Activated CD4-positive, alpha-beta memory T cell treated with anti-CD3 and anti-CD28 coated beads for 36 hours (primary cell): ENCODE data around the gene GLOD4. TPM values are rescaled to one million over a fixed set of nuclear protein-coding genes. Genes with fewer than 3 reads are reported as not detected.
"Not testable (repeated sequence)": the region's sequence is repeated elsewhere in the genome, so short reads cannot be mapped to it uniquely, and the experiment has no call there.

Experiments used
- CTCF ChIA-PET: fragments of 350-600 bp; sonication (Branson Sonifier 250); formaldehyde crosslinking; loops from one replicate; lab custom pipeline; 2021; ENCODE audit warnings: antibody characterized with exemption, inconsistent platforms; lab: Charles Lee
- POLR2A ChIA-PET: fragments of 350-600 bp; sonication (Branson Sonifier 250); formaldehyde crosslinking; loops from one replicate; lab custom pipeline; 2021; ENCODE audit warnings: antibody characterized with exemption; lab: Charles Lee
- DNase-seq: peaks from one replicate; pipeline ENCODE4 v3.0.0-alpha.2; 2020
- H3K27ac Mint-ChIP-seq: one replicate; pipeline ENCODE4 v1.8.0; 2021; ENCODE audit warnings: mixed read lengths
- H3K27me3 Mint-ChIP-seq: one replicate; pipeline ENCODE4 v1.8.0; 2021; ENCODE audit warnings: mixed read lengths
- H3K36me3 Mint-ChIP-seq: one replicate; pipeline ENCODE4 v1.8.0; 2021; ENCODE audit warnings: mixed read lengths
- H3K4me1 Mint-ChIP-seq: one replicate; pipeline ENCODE4 v1.8.0; 2021; ENCODE audit warnings: low read depth, mixed read lengths
- H3K4me3 Mint-ChIP-seq: one replicate; pipeline ENCODE4 v1.8.0; 2021; ENCODE audit warnings: mild to moderate bottlenecking, mixed read lengths
- H3K9me3 Mint-ChIP-seq: one replicate; pipeline ENCODE4 v1.8.0; 2021; ENCODE audit warnings: mixed read lengths
- intact Hi-C: fragments of 100-400 bp; cut with micrococcal nuclease; formaldehyde crosslinking; loops from one replicate; pipeline ENCODE4 v1.15.1; 2023
- total RNA-seq, 2 experiments: library from RNA; stranded (reverse); gene quantifications; one replicate each; pipeline ENCODE4 v1.2.3, GENCODE V29; 2021

GLOD4 gene
- total RNA-seq, 2 experiments from 2014 or later = 56.3 to 66.5 TPM

DNA sequence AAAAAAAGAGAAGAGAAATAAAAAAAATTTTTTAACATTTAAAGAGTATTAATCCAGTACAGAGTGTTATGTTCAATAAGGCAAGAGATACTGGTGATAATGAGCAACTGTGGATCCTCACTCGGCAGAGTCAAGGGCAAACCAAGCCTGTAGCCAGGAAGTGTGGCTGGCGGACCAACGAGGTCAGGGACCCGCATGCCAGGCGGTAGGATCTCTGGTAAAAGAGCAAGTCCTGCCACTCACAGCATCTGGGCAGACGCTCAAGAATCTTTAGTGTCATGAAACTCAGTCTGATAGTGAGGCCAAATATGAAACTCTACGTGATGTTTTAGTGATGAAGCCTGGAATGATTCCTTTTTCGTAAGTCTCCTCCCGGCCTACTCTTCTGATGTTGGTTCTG, 21.7 kb downstream of the GLOD4 start:
- Mint-ChIP-seq H3K9me3 (peaks cover 5% of the 10 kb centered on the region), H3K4me1 (no peaks in the 10 kb centered on the region), H3K4me3 (no peak overlapping the region), H3K27ac (no peak overlapping the region), H3K36me3 (peaks cover 32% of the 10 kb centered on the region), H3K27me3 (no peaks in the 10 kb centered on the region)
- no peak for DNase-seq
- POLR2A ChIA-PET = no interaction called here
- intact Hi-C loops = no loop called here
- CTCF ChIA-PET = no interaction called here

DNA sequence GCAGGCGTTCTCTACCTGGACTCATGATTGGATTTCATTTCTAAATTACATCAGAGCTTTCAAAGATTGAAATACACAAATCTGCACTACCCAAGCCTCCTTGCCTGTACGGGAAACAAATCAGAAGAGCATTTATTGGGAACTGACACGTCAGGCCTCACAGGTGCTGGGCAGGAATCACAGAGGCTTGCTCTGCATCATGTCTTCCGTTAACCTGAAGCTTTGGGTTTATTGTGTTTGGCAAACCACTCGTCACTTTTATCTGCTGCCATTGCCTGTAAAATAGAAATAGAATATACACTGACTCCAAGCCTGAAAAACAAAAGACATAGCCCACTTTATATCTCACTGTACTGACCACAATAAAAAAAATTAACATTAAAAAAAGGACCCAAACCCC, 22.1 kb downstream of the GLOD4 start:
- peaks cover 9% of the 10 kb centered on the region for H3K9me3 Mint-ChIP-seq
- no peak overlapping the region for H3K27ac Mint-ChIP-seq
- CTCF ChIA-PET = no interaction called here
- no peak overlapping the region for H3K4me3 Mint-ChIP-seq
- H3K36me3 Mint-ChIP-seq = peaks cover 34% of the 10 kb centered on the region
- no peak for DNase-seq
- no peaks in the 10 kb centered on the region for H3K4me1 Mint-ChIP-seq
- H3K27me3 Mint-ChIP-seq = no peaks in the 10 kb centered on the region
- intact Hi-C loops = no loop called here
- POLR2A ChIA-PET = no interaction called here

- DNase-seq, H3K9me3 Mint-ChIP-seq, H3K4me3 Mint-ChIP-seq, intact Hi-C loops, H3K27ac Mint-ChIP-seq, H3K27me3 Mint-ChIP-seq, POLR2A ChIA-PET: not testable (repeated sequence)
- peaks cover 29% of the 10 kb centered on the region for H3K36me3 Mint-ChIP-seq
- CTCF ChIA-PET = interaction anchor here (1.0 kb wide), 1 partner anchor 225 kb away, joined by 3 read pairs; no protein-coding TSS in a partner anchor
- peaks cover 12% of the 10 kb centered on the region for H3K4me1 Mint-ChIP-seq
These were observed 26.0 kb downstream of the GLOD4 start for GRCh38 chr17:756010-756567.

DNA sequence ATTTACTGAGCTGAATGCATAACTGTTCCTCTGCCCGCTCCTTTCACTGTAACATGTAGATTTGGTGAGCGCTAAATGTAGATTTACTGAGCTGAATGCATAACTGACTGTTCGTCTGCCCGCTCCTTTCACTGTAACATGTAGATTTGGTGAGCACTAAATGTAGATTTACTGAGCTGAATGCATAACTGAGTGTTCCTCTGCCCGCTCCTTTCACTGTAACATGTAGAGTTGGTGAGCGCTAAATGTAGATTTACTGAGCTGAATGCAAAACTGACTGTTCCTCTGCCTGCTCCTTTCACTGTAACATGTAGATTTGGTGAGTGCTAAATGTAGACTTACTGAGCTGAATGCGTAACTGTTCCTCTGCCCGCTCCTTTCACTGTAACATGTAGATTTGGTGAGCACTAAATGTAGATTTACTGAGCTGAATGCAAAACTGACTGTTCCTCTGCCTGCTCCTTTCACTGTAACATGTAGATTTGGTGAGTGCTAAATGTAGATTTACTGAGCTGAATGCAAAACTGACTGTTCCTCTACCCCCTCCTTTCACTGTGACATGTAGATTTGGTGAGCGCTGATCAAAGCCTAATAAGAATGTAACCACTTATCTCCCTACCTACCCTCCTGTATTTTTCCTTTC, 26.6 kb downstream of the GLOD4 start:
- H3K4me3 Mint-ChIP-seq, H3K9me3 Mint-ChIP-seq, intact Hi-C loops, POLR2A ChIA-PET, DNase-seq, H3K27ac Mint-ChIP-seq, H3K27me3 Mint-ChIP-seq: not testable (repeated sequence)
- H3K4me1 Mint-ChIP-seq = peaks cover 17% of the 10 kb centered on the region
- H3K36me3 Mint-ChIP-seq = peaks cover 25% of the 10 kb centered on the region
- CTCF ChIA-PET = interaction anchor here (1.0 to 1.2 kb wide), 2 partner anchors 18 to 225 kb away, joined by 3 to 4 read pairs; no protein-coding TSS in a partner anchor

DNA sequence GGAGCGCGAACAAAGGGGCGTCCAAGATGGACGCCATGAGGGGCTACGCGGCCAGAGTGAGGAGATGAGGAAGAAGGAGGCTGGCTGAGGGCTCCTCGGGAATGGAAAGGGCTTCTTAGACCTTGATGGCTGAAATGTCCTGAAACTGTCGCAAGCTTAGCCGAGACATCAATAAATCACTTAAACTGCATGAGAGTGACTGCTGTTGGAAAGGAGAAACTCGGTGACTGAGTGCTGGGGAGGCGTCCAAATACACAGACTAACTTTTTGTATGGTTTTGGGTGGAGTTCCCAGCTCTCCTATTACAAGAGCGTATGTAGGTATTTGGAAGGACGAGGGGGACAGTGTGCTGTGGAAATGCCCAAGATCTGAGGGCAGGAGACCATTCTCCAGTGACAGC, 28.7 kb downstream of the GLOD4 start:
- Mint-ChIP-seq H3K36me3 (peaks cover 25% of the 10 kb centered on the region), H3K27me3 (no peaks in the 10 kb centered on the region), H3K4me1 (peaks cover 30% of the 10 kb centered on the region)

DNA sequence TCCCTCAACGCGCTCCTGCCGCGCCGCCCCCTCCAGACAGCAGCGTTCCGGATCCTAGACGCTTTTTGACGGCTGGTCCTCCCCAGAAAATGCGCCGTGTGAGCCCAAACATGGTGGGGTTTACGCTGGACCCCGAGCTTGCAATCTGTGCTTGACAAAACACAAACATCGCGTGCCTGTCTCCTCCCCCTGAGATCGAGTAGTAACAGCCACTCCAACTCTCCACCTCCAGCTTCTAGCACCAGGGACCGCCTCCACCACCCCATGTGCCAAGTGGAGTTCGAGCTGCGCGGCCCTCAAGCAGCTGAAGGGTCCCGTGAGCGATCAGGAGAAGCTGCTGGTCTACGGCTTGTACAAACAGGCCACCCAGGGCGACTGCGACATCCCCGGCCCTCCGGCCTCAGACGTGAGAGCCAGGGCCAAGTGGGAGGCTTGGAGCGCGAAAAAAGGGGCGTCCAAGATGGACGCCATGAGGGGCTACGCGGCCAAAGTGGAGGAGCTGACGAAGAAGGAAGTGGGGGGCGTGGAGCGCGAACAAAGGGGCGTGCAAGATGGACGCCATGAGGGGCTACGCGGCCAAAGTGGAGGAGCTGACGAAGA, 29.4 kb downstream of the GLOD4 start:
- intact Hi-C loops = loop anchor here (5.0 kb wide), 1 partner anchor 340 kb away; a partner anchor contains a TSS
- Mint-ChIP-seq H3K27me3 (no peaks in the 10 kb centered on the region), H3K9me3 (peaks cover 9% of the 10 kb centered on the region), H3K4me1 (peaks cover 35% of the 10 kb centered on the region), H3K36me3 (peaks cover 32% of the 10 kb centered on the region), H3K27ac (peak overlapping the region; percentile 87), H3K4me3 (peak overlapping the region; percentile 97)
- ChIA-PET POLR2A (interaction anchor here (3.5 kb wide), 1 partner anchor 29 kb away, joined by 12 read pairs; the partner anchor contains the start of genes GLOD4 and MRM3), CTCF (interaction anchor here (0.7 to 2.2 kb wide), 7 partner anchors 9 to 341 kb away, joined by 4 to 12 read pairs (median 5); partner anchors contain the start of genes GLOD4, MRM3 and TIMM22)
- DNase-seq = no peak

More for the DNA sequence above, 28.7 kb downstream of the GLOD4 start:
- Mint-ChIP-seq H3K4me3 (peak overlapping the region; percentile 15), H3K9me3 (peaks cover 9% of the 10 kb centered on the region), H3K27ac (no peak overlapping the region)
- no peak for DNase-seq
- POLR2A ChIA-PET = no interaction called here
- intact Hi-C loops = loop anchor here (5.0 kb wide), 1 partner anchor 341 kb away; a partner anchor contains a TSS
- CTCF ChIA-PET = interaction anchor here (1.3 to 2.2 kb wide), 2 partner anchors 23 to 243 kb away, joined by 4 to 9 read pairs; partner anchors contain the start of gene TIMM22

DNA sequence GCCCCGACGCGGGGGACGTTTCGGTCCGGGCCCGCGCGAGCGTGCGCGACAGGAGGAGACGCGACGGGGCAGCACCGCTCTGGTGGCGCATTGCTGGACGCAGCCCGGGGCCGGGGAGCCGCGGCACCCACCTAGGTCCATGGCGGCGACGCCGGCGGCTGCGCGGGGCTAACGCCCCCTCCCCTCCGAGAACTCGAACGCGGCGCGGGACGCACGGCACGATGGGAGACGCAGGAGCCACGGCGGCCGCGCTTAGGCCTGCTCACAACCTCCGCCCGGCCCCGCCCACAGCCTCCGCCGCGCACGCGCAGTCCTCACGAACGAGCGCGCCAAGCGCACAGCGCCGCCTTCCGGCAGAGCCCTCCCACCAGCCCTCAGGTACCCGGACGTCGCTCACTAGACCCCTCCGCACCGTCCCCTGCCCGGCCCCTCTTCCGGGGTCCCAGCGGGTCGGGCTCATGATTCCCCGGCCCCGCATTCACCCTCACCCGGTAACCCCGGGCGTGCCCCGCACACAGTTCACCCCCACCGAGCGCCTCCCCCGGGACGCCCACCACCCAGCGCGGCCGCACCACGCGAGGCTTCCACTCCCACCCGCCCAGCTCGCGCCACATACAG, 30.0 kb downstream of the GLOD4 start, which contains the start of gene GEMIN4:
GEMIN4 (minus strand) TSS at position 263 of the 618 bp plus-strand sequence; CDS start at position 141, 122 bp downstream.
- CTCF ChIA-PET = interaction anchor here (1.0 to 2.2 kb wide), 7 partner anchors 13 to 340 kb away, joined by 3 to 12 read pairs (median 5); partner anchors contain the start of genes GLOD4, MRM3 and TIMM22
- Mint-ChIP-seq H3K4me3 (peak within 1 kb of the TSS; percentile 97), H3K4me1 (peaks cover 35% of the 10 kb centered on the region), H3K27ac (peak within 1 kb of the TSS; percentile 87), H3K36me3 (peaks cover 32% of the 10 kb centered on the region), H3K9me3 (peaks cover 9% of the 10 kb centered on the region), H3K27me3 (no peaks in the 10 kb centered on the region)
- peak; percentile 98 for DNase-seq
- intact Hi-C loops = loop anchor here (5.0 kb wide), 1 partner anchor 340 kb away; a partner anchor contains a TSS
- POLR2A ChIA-PET = interaction anchor here (3.5 kb wide), 1 partner anchor 30 kb away, joined by 12 read pairs; the partner anchor contains the start of genes GLOD4 and MRM3

DNA sequence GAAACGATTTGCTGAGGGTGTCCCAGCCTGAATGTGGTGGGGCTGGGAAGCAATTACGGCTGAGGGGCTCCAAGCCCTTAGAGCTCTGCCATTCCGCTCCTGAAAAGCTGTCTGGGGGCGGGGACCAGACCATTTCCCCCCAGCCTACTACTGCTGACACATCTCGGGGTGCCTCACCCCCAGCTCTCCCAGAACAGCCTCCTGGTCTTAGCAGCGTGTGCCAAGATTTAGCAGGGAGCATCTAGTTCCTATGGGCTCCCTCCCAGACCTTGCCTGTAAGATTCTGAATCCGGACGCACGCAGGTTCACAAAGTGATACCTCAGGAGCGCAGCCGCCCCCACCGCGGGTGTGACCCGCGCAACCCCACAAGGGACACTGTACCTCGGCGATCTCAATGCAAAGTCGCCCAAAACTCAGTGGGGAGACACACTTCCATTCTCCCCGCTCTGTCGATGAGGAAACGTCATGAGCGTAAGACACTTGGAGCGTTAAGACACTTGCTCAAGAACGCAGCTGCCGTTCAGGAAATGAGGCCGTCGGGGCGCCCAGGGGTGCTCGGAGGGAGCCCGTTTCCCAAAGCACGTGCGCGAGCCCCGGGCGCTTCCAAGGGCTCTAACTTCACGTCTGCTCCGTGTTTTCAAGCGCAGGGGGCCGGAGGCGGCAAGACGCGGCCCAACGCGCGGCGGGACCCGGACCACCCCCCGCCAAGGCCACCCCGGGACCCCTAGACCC, 30.6 kb downstream of the GLOD4 start:
- H3K36me3 Mint-ChIP-seq = peaks cover 32% of the 10 kb centered on the region
- H3K27me3 Mint-ChIP-seq = no peaks in the 10 kb centered on the region
- H3K9me3 Mint-ChIP-seq = peaks cover 9% of the 10 kb centered on the region
- H3K27ac Mint-ChIP-seq = peak overlapping the region; percentile 85
- POLR2A ChIA-PET = interaction anchor here (1.0 to 3.5 kb wide), 4 partner anchors 10 to 36 kb away, joined by 3 to 12 read pairs (median 4); partner anchors contain the start of genes GLOD4 and MRM3
- intact Hi-C loops = loop anchor here (2.0 to 5.0 kb wide), 2 partner anchors 31 to 339 kb away; partner anchors contain the start of genes GLOD4 and MRM3
- H3K4me3 Mint-ChIP-seq = peak overlapping the region; percentile 97
- peaks cover 35% of the 10 kb centered on the region for H3K4me1 Mint-ChIP-seq
- peak; percentile 67 for DNase-seq
- CTCF ChIA-PET = interaction anchor here (1.1 to 2.0 kb wide), 5 partner anchors 14 to 339 kb away, joined by 3 to 7 read pairs (median 5); partner anchors contain the start of genes GLOD4, MRM3 and VPS53

- Mint-ChIP-seq H3K9me3 (peaks cover 6% of the 10 kb centered on the region), H3K27ac (no peak overlapping the region), H3K36me3 (peaks cover 38% of the 10 kb centered on the region), H3K27me3 (no peaks in the 10 kb centered on the region), H3K4me1 (peaks cover 35% of the 10 kb centered on the region), H3K4me3 (peak overlapping the region; percentile 97)
- DNase-seq = no peak
- CTCF ChIA-PET = interaction anchor here (1.0 to 1.1 kb wide), 3 partner anchors 37 to 231 kb away, joined by 3 to 6 read pairs (median 5); partner anchors contain the start of gene VPS53
- intact Hi-C loops = loop anchor here (2.0 to 5.0 kb wide), 2 partner anchors 32 to 338 kb away; partner anchors contain the start of genes GLOD4 and MRM3
- POLR2A ChIA-PET = interaction anchor here (1.0 to 3.5 kb wide), 4 partner anchors 9 to 35 kb away, joined by 3 to 12 read pairs (median 4); partner anchors contain the start of genes GLOD4 and MRM3
These were observed 31.5 kb downstream of the GLOD4 start for GRCh38 chr17:750431-751037.

- H3K9me3 Mint-ChIP-seq, POLR2A ChIA-PET, H3K27ac Mint-ChIP-seq, DNase-seq, CTCF ChIA-PET, intact Hi-C loops, H3K27me3 Mint-ChIP-seq: not testable (repeated sequence)
- peaks cover 35% of the 10 kb centered on the region for H3K4me1 Mint-ChIP-seq
- peak overlapping the region; percentile 0 for H3K4me3 Mint-ChIP-seq
- H3K36me3 Mint-ChIP-seq = peaks cover 34% of the 10 kb centered on the region
These were observed 32.7 kb downstream of the GLOD4 start for GRCh38 chr17:749359-749758.
